ENCODE data around the gene SERINC5.
A peak's percentile ranks its signal among the peaks of the same experiment; 100 is the strongest.
"Not testable (repeated sequence)": the region's sequence is repeated elsewhere in the genome, so short reads cannot be mapped to it uniquely, and the experiment has no call there.

DNA sequence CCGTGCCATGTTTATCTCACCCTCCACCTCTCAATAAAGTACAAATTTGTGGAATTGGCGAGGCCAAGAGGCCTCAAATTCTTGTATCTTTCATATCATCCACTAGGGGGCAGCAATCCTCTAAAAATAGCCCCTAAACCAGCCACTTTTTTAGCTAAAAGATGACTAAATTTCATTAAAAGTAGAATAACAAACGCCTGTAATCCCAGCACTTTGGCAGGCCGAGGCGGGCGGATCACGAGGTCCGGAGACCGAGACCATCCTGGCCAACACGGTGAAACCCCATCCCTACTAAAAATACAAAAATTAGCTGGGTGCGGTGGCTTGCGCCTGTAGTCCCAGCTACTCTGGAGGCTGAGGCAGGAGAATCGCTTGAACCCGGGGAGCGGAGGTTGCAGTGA lies 164.1 kb downstream of the SERINC5 start:
- TF ChIP-seq, protein P1, sequence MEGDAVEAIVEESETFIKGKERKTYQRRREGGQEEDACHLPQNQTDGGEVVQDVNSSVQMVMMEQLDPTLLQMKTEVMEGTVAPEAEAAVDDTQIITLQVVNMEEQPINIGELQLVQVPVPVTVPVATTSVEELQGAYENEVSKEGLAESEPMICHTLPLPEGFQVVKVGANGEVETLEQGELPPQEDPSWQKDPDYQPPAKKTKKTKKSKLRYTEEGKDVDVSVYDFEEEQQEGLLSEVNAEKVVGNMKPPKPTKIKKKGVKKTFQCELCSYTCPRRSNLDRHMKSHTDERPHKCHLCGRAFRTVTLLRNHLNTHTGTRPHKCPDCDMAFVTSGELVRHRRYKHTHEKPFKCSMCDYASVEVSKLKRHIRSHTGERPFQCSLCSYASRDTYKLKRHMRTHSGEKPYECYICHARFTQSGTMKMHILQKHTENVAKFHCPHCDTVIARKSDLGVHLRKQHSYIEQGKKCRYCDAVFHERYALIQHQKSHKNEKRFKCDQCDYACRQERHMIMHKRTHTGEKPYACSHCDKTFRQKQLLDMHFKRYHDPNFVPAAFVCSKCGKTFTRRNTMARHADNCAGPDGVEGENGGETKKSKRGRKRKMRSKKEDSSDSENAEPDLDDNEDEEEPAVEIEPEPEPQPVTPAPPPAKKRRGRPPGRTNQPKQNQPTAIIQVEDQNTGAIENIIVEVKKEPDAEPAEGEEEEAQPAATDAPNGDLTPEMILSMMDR (IDR thresholded peaks at IDR 0.05), result peak; percentile 26 to 85 (median 72)
- TF ChIP-seq POLR2A (IDR thresholded peaks at IDR 0.05), result not testable (repeated sequence)

All from thyroid gland (tissue), 4 donors.